GM21381 (cell line): ENCODE results near the gene SLC16A8.
"Not testable (repeated sequence)": the region's sequence is repeated elsewhere in the genome, so short reads cannot be mapped to it uniquely, and the experiment has no call there.

Experiments
- ATAC-seq: cut with Tn5 transposase; IDR thresholded peaks from one replicate; pipeline ENCODE4 v1.9.1; 2021; ENCODE audit warnings: mild to moderate bottlenecking, moderate library complexity; ENCODE audit not compliant: unreplicated experiment

SLC16A8 gene

GRCh38 chr22:38051261-38051660 is 32.7 kb downstream of the SLC16A8 start:
- ATAC-seq, result no peak

GRCh38 chr22:38050720-38051119 is 33.3 kb downstream of the SLC16A8 start:
- ATAC-seq, result no peak

GRCh38 chr22:38049812-38050619 is 34.0 kb downstream of the SLC16A8 start:
- ATAC-seq, result no peak

- no peak for ATAC-seq
Measured at GRCh38 chr22:38046070-38046748, 37.8 kb downstream of the SLC16A8 start.

- ATAC-seq, result no peak
Measured at GRCh38 chr22:38043151-38044039, 40.6 kb downstream of the SLC16A8 start.

- no peak for ATAC-seq
Measured at GRCh38 chr22:38042488-38042790, 41.5 kb downstream of the SLC16A8 start.

GRCh38 chr22:38041760-38042487 is 42.1 kb downstream of the SLC16A8 start:
- no peak for ATAC-seq

- no peak for ATAC-seq
Measured at GRCh38 chr22:38040953-38041759, 42.8 kb downstream of the SLC16A8 start.

- ATAC-seq, result no peak
Measured at GRCh38 chr22:38038890-38039812, 44.8 kb downstream of the SLC16A8 start.

- ATAC-seq, result no peak
Measured at GRCh38 chr22:38038426-38038825, 45.6 kb downstream of the SLC16A8 start.

GRCh38 chr22:38037367-38038150 is 46.4 kb downstream of the SLC16A8 start:
- ATAC-seq, result not testable (repeated sequence)

GRCh38 chr22:38036392-38037062 is 47.5 kb downstream of the SLC16A8 start:
- ATAC-seq, result no peak

- ATAC-seq, result no peak
Measured at GRCh38 chr22:38035530-38035885, 48.5 kb downstream of the SLC16A8 start.

GRCh38 chr22:38034884-38035529 is 49.0 kb downstream of the SLC16A8 start:
- ATAC-seq, result no peak

- no peak for ATAC-seq
Measured at GRCh38 chr22:38034278-38034882, 49.6 kb downstream of the SLC16A8 start.

GRCh38 chr22:38033522-38034277 is 50.3 kb downstream of the SLC16A8 start:
- no peak for ATAC-seq
